Brain microvascular endothelial cell (primary cell): ENCODE measurements around the gene SNX4.

Experiments used
- DNase-seq: peaks from one replicate; pipeline ENCODE4 v3.0.0-alpha.2; 2020
- H3K27ac ChIP-seq: fragments of 250-450 bp; sonication (Bioruptor Pico); 2 replicates; pipeline ENCODE4 v1.5.1; 2020; ENCODE audit warnings: mild to moderate bottlenecking, moderate library complexity
- H3K27me3 ChIP-seq: fragments of 250-450 bp; sonication (Bioruptor Pico); replicated peaks from 2 replicates; pipeline ENCODE4 v1.5.1; 2020; ENCODE audit warnings: mild to moderate bottlenecking
- H3K36me3 ChIP-seq: fragments of 250-450 bp; sonication (Bioruptor Pico); replicated peaks from 2 replicates; pipeline ENCODE4 v1.5.1; 2020; ENCODE audit warnings: mild to moderate bottlenecking
- H3K4me3 ChIP-seq: 2 replicates; pipeline ENCODE4 v1.5.1; 2011; ENCODE audit warnings: low read depth, mild to moderate bottlenecking, control low read depth, low read length, moderate library complexity
- CTCF ChIP-seq: IDR thresholded peaks from 2 replicates; pipeline ENCODE4 v1.5.1; 2011; ENCODE audit warnings: low read depth, mild to moderate bottlenecking, moderate library complexity, low read length, control low read depth, inconsistent platforms; ENCODE audit errors: missing control alignments
- in situ Hi-C: cut with HindIII; loops from 2 replicates; pipeline ENCODE4 v1.10.0; 2017; ENCODE audit warnings: low sequenced_read_pairs, low pct_ligation_motif_present

Gene SNX4

GRCh38 chr3:125398952-125399351 is 121.0 kb downstream of the SNX4 start:
- in situ Hi-C loops: no loop called here
- H3K4me3 ChIP-seq: no peak overlapping the region
- H3K27ac ChIP-seq: no peak overlapping the region
- no peaks in the 10 kb centered on the region for H3K36me3 ChIP-seq
- no peak for DNase-seq
- TF ChIP-seq CTCF: no peak
- H3K27me3 ChIP-seq: no peaks in the 10 kb centered on the region
